HEK293 (cell line): ENCODE results near the gene SMIM29.

Experiments
- CTCF ChIA-PET: fragments of 350-600 bp; formaldehyde crosslinking; extraction: SDS; loops from one replicate; lab custom pipeline; 2021; ENCODE audit warnings: antibody characterized with exemption; lab: Yijun Ruan, JAX
- POLR2A ChIA-PET: fragments of 300-600 bp; formaldehyde crosslinking; extraction: SDS; loops from one replicate; lab custom pipeline; 2020; ENCODE audit warnings: antibody characterized with exemption, inconsistent platforms; lab: Yijun Ruan, JAX
- H3K27ac ChIP-seq: fragments of 200-500 bp; sonication (Bioruptor generic); 2 replicates; pipeline ENCODE4 v1.5.1; 2014; ENCODE audit warnings: low read depth, low read length, control low read depth, inconsistent platforms; ENCODE audit errors: extremely low read depth
- H3K36me3 ChIP-seq, 2 experiments: fragments of 200-500 bp in 1 of 2; sonication (Bioruptor generic) in 1 of 2; 1 replicate in 1 of 2; 2 replicates in 1 of 2; pipeline ENCODE4 v1.5.1; 2014 to 2017; ENCODE audit warnings: inconsistent platforms in 2 of 2, low read length in 2 of 2; ENCODE audit not compliant: control insufficient read depth in 2 of 2, insufficient read depth in 1 of 2
- H3K4me1 ChIP-seq: fragments of 200-500 bp; sonication (Bioruptor generic); 2 replicates; pipeline ENCODE4 v1.5.1; 2014; ENCODE audit warnings: mild to moderate bottlenecking, low read length, inconsistent platforms; ENCODE audit not compliant: control insufficient read depth, insufficient read depth
- H3K4me3 ChIP-seq: 2 replicates; pipeline ENCODE4 v1.5.1; 2011; ENCODE audit warnings: low read depth, mild to moderate bottlenecking, control low read depth, low read length, moderate library complexity
- H3K9me3 ChIP-seq: fragments of 200-500 bp; sonication (Bioruptor generic); 2 replicates; pipeline ENCODE4 v1.5.1; 2014; ENCODE audit warnings: low read depth, low read length, inconsistent platforms; ENCODE audit not compliant: control insufficient read depth, insufficient read depth
- EGR2 ChIP-seq: fragments of 450-650 bp; formaldehyde crosslinking; IDR thresholded peaks from 2 replicates; pipeline ENCODE4 v1.5.1; 2016; ENCODE audit warnings: low read depth, missing biosample characterization, missing genetic modification characterization
- KLF1 ChIP-seq: fragments of 450-650 bp; formaldehyde crosslinking; IDR thresholded peaks from 2 replicates; pipeline ENCODE4 v1.5.1; 2016; ENCODE audit warnings: missing biosample characterization, missing genetic modification characterization
- OVOL3 ChIP-seq: fragments of 450-650 bp; formaldehyde crosslinking; IDR thresholded peaks from 2 replicates; pipeline ENCODE4 v1.5.1; 2016; ENCODE audit warnings: missing biosample characterization, missing genetic modification characterization
- ZNF114 ChIP-seq: fragments of 450-650 bp; formaldehyde crosslinking; IDR thresholded peaks from 2 replicates; pipeline ENCODE4 v1.5.0; 2017; ENCODE audit warnings: missing biosample characterization, missing genetic modification characterization
- ZNF157 ChIP-seq: fragments of 450-650 bp; formaldehyde crosslinking; IDR thresholded peaks from 2 replicates; pipeline ENCODE4 v1.5.1; 2016; ENCODE audit warnings: missing biosample characterization, missing genetic modification characterization
- ZNF221 ChIP-seq: fragments of 450-650 bp; formaldehyde crosslinking; IDR thresholded peaks from 2 replicates; pipeline ENCODE4 v1.5.1; 2017; ENCODE audit warnings: missing biosample characterization, missing genetic modification characterization, borderline replicate concordance
- ZNF292 ChIP-seq: fragments of 450-650 bp; formaldehyde crosslinking; IDR thresholded peaks from 2 replicates; pipeline ENCODE4 v1.5.1; 2016; ENCODE audit warnings: low read depth, missing biosample characterization, missing genetic modification characterization, borderline replicate concordance
- ZNF324 ChIP-seq: fragments of 450-650 bp; formaldehyde crosslinking; IDR thresholded peaks from 2 replicates; pipeline ENCODE4 v1.5.1; 2016; ENCODE audit warnings: missing biosample characterization, missing genetic modification characterization
- ZNF544 ChIP-seq: fragments of 450-650 bp; formaldehyde crosslinking; IDR thresholded peaks from 2 replicates; pipeline ENCODE4 v1.5.0; 2017; ENCODE audit warnings: missing biosample characterization, missing genetic modification characterization
- ZNF623 ChIP-seq: fragments of 450-650 bp; formaldehyde crosslinking; IDR thresholded peaks from 2 replicates; pipeline ENCODE4 v1.5.1; 2016; ENCODE audit warnings: missing biosample characterization, missing genetic modification characterization
- ZNF645 ChIP-seq: fragments of 450-650 bp; formaldehyde crosslinking; IDR thresholded peaks from 2 replicates; pipeline ENCODE4; 2016; ENCODE audit warnings: missing biosample characterization, missing genetic modification characterization
- ZNF830 ChIP-seq: fragments of 450-650 bp; IDR thresholded peaks from 2 replicates; pipeline ENCODE4 v1.5.0; 2018; ENCODE audit warnings: missing biosample characterization, missing genetic modification characterization, low read depth, mild to moderate bottlenecking, moderate library complexity
- TF ChIP-seq, protein P1 (sequence below): fragments of 450-650 bp; formaldehyde crosslinking; IDR thresholded peaks from 2 replicates; pipeline ENCODE4 v1.5.1; 2016; ENCODE audit warnings: missing biosample characterization, missing genetic modification characterization

Gene SMIM29

DNA sequence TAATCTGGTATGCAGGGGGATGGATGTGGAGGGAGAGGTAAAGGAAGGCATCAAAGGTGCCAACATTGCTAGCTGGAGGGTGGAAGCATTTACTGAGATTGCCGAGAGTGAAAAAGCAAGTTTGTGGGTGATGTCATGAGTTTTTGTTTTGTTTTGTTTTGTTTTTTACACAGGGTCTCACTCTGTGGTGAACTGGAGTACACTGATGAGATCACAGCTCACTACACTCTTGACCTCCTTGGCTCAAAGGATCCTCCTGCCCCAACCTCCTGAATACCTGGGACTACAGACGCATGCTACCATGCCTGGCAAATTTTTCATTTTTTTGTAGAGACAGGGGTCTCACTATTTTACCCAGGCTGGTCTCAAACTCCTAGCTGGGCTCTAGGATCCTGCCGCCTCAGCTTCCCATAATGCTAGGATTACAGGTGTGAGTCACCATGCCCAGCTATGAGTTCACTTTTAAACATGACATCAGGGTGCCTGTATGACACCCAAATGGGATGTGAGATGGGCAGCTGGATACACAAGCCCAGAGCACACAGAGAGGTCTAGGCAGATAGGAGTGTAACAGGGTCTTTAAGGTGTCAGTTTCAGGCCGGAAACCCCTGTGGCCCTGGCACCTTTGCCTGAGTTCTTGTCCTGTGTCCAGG lies 47.2 kb downstream of the SMIM29 start (continued):
- TF ChIP-seq ZNF645 (tag by site-specific recombination), result no peak
- 0 out of 2 replicates have a peak, but pooled peaks have one; percentile 28 for TF ChIP-seq ZNF324 (tag by site-specific recombination)
- TF ChIP-seq, protein P1, sequence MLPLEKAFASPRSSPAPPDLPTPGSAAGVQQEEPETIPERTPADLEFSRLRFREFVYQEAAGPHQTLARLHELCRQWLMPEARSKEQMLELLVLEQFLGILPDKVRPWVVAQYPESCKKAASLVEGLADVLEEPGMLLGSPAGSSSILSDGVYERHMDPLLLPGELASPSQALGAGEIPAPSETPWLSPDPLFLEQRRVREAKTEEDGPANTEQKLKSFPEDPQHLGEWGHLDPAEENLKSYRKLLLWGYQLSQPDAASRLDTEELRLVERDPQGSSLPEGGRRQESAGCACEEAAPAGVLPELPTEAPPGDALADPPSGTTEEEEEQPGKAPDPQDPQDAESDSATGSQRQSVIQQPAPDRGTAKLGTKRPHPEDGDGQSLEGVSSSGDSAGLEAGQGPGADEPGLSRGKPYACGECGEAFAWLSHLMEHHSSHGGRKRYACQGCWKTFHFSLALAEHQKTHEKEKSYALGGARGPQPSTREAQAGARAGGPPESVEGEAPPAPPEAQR (tag by site-specific recombination), result no peak
- TF ChIP-seq ZNF157 (tag by site-specific recombination), result no peak
- TF ChIP-seq ZNF221 (tag by site-specific recombination), result no peak
- TF ChIP-seq, all 188 proteins: peak for 22

GRCh38 chr6:34200340-34200971 lies 48.4 kb downstream of the SMIM29 start:
- H3K27ac ChIP-seq, result no peak overlapping the region
- no peaks in the 10 kb centered on the region for H3K9me3 ChIP-seq
- ChIA-PET POLR2A (interaction anchor here (1.7 to 2.6 kb wide), 2 partner anchors 23 to 216 kb away, joined by 3 to 6 read pairs; no protein-coding TSS in a partner anchor), CTCF (interaction anchor here (0.9 to 1.2 kb wide), 3 partner anchors 8 to 214 kb away, joined by 3 to 4 read pairs (median 4); no protein-coding TSS in a partner anchor)
- H3K36me3 ChIP-seq, result no peaks in the 10 kb centered on the region
- TF ChIP-seq OVOL3 (tag by site-specific recombination) (no peak), EGR2 (tag by site-specific recombination) (no peak), ZNF114 (tag by site-specific recombination) (no peak), ZNF292 (no peak), ZNF544 (tag by site-specific recombination) (no peak), ZNF623 (peak; percentile 85)
- no peaks in the 10 kb centered on the region for H3K4me1 ChIP-seq
- no peak overlapping the region for H3K4me3 ChIP-seq

GRCh38 chr6:34196833-34197195 lies 52.0 kb downstream of the SMIM29 start:
- no peaks in the 10 kb centered on the region for H3K4me1 ChIP-seq
- no peak for TF ChIP-seq ZNF830
- no peak for TF ChIP-seq KLF1 (tag by site-specific recombination)
- TF ChIP-seq, all 188 proteins: peak for 0
- Histone ChIP-seq H3K9me3 (no peaks in the 10 kb centered on the region), H3K4me3 (no peak overlapping the region), H3K36me3 (no peaks in the 10 kb centered on the region), H3K27ac (no peak overlapping the region)
- POLR2A ChIA-PET, result interaction anchor here (1.2 kb wide), 1 partner anchor 218 kb away, joined by 13 read pairs; no protein-coding TSS in a partner anchor
- CTCF ChIA-PET, result interaction anchor here (0.5 to 3.9 kb wide), 24 partner anchors 9 to 1750 kb away, joined by 3 to 38 read pairs (median 6); partner anchors contain the start of genes HMGA1 and SMIM29
